GM12891 (cell line): ENCODE data around the gene ZNF365.

Experiments used
- POLR2A ChIP-seq: IDR thresholded peaks from 2 replicates; pipeline ENCODE4 v1.6.1; 2011; ENCODE audit warnings: low read depth, low read length, control low read depth
- POLR2AphosphoS5 ChIP-seq: IDR thresholded peaks from 2 replicates; pipeline ENCODE4 v1.6.1; 2011; ENCODE audit warnings: low read depth, low read length, control low read depth
- POU2F2 ChIP-seq: IDR thresholded peaks from 2 replicates; pipeline ENCODE4 v1.6.1; 2011; ENCODE audit warnings: low read depth, mild to moderate bottlenecking, control low read depth, low read length, moderate library complexity
- SPI1 ChIP-seq: IDR thresholded peaks from 2 replicates; pipeline ENCODE4 v1.6.1; 2011; ENCODE audit warnings: low read depth, low read length, control low read depth
- TAF1 ChIP-seq: IDR thresholded peaks from 2 replicates; pipeline ENCODE4 v1.6.1; 2011; ENCODE audit warnings: low read depth, low read length, control low read depth

DNA sequence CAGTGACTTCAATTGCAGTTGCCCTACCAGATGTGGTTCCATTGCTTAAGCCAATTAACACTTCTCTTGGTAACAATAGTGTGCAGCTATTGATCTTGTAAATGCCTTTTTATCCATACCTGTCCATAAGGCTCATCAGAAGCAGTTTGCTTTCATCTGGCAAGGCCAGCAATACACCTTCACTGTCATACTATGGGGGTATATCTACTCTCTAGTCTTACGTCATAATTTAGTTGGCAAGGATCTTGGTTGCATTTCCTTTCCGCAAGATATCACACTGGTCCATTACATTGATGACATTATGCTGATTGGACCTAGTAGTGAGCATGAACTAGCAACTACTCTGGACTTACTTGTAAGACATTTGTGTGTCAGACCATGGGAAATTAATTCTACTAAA lies 17.7 kb upstream of the ZNF365 start:
- TF ChIP-seq SPI1 = no peak
- TF ChIP-seq POLR2A = no peak
- no peak for TF ChIP-seq POLR2AphosphoS5
- no peak for TF ChIP-seq TAF1
- TF ChIP-seq POU2F2 = no peak
